Measurements from ENCODE around the gene FKBP1A. TPM values are rescaled to one million over a fixed set of nuclear protein-coding genes. Genes with fewer than 3 reads are reported as not detected.

FKBP1A gene
- total RNA-seq, 1 donor from 2014 or later, result 183 TPM

DNA sequence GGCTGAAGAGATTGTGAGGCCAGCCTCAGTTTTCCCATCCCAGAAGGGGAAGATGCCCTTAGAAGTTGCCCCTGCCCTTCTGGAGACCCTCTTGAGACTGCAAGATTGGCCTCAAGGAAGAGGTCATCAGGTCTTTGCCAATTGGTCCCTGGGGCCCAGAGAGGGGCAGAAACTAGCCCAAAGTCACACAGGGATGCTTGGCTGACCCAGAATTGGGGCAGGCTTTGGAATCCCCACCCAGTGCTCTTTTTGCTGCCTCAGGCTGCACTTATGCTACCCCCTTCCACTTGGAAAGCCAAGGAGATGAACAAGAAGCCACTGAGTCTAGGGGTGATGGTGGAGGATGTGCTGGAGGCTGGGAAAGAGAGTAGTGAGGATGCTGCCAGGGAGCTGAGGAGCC, 24.9 kb upstream of the FKBP1A start:
- TF ChIP-seq, protein P1, sequence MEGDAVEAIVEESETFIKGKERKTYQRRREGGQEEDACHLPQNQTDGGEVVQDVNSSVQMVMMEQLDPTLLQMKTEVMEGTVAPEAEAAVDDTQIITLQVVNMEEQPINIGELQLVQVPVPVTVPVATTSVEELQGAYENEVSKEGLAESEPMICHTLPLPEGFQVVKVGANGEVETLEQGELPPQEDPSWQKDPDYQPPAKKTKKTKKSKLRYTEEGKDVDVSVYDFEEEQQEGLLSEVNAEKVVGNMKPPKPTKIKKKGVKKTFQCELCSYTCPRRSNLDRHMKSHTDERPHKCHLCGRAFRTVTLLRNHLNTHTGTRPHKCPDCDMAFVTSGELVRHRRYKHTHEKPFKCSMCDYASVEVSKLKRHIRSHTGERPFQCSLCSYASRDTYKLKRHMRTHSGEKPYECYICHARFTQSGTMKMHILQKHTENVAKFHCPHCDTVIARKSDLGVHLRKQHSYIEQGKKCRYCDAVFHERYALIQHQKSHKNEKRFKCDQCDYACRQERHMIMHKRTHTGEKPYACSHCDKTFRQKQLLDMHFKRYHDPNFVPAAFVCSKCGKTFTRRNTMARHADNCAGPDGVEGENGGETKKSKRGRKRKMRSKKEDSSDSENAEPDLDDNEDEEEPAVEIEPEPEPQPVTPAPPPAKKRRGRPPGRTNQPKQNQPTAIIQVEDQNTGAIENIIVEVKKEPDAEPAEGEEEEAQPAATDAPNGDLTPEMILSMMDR (IDR thresholded peaks at IDR 0.05), result no peak
- Mint-ChIP-seq H3K4me3 (ENCODE audit: unreplicated experiment) (no peak overlapping the region), H3K27me3 (ENCODE audit: low read depth) (no peaks in the 10 kb centered on the region), H3K9me3 (ENCODE audit: low read depth) (peaks cover 16% of the 10 kb centered on the region), H3K27ac (ENCODE audit: unreplicated experiment) (no peak overlapping the region), H3K4me1 (ENCODE audit: low read depth) (peaks cover 14% of the 10 kb centered on the region), H3K36me3 (ENCODE audit: low read depth) (no peaks in the 10 kb centered on the region)
- DNase-seq (ENCODE audit: low spot score), result no peak

- Mint-ChIP-seq H3K4me3 (ENCODE audit: unreplicated experiment) (no peak overlapping the region), H3K4me1 (ENCODE audit: low read depth) (peaks cover 14% of the 10 kb centered on the region), H3K27ac (ENCODE audit: unreplicated experiment) (no peak overlapping the region), H3K36me3 (ENCODE audit: low read depth) (no peaks in the 10 kb centered on the region), H3K9me3 (ENCODE audit: low read depth) (peaks cover 16% of the 10 kb centered on the region), H3K27me3 (ENCODE audit: low read depth) (no peaks in the 10 kb centered on the region)
- DNase-seq (ENCODE audit: low spot score), result no peak
- TF ChIP-seq, protein P1 (IDR thresholded peaks at IDR 0.05), result no peak
Observed at GRCh38 chr20:1417273-1417672, 24.4 kb upstream of the FKBP1A start.

DNA sequence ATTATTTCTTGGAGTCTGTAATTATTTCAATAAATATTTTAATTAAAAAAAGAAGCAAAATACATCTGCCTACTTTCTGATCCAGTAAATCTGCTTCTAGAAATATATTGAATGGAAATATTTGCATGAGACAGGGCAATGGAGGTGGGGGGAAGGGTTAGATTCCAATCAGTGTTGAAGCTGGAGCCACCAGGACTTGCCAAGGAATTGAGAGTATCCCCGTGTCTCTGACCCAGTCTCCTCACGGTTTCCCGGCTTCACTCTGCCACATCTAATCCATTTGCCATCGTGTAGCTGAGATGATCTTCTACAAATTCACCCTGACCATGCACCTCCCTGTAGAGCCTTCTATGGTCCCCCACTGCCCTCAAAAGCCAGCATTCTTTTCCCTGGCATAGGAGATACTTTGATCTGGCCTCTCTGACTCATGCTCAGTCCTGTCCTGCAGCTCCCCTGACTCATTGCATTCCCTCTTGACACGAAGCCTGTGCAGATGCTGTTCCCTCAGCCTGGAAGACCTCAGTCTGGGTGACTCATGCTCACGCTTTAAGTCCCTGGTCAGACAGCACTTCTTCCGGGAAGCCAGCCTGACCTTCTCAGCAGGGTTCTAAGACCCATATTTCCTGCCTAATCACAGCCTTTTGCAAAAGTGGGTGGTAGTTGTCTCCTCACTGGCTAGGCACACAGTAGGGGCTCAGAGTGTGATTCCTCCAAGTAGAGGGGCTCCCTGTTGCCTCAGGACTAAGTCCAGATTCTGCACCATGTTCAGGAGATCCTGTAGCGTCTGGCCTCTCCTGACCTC, 23.0 kb upstream of the FKBP1A start:
- peak overlapping the region; percentile 6 for H3K27ac Mint-ChIP-seq (ENCODE audit: unreplicated experiment)
- TF ChIP-seq, protein P1 (IDR thresholded peaks at IDR 0.05), result no peak
- peaks cover 14% of the 10 kb centered on the region for H3K4me1 Mint-ChIP-seq (ENCODE audit: low read depth)
- H3K27me3 Mint-ChIP-seq (ENCODE audit: low read depth), result no peaks in the 10 kb centered on the region
- no peak for DNase-seq (ENCODE audit: low spot score)
- H3K4me3 Mint-ChIP-seq (ENCODE audit: unreplicated experiment), result no peak overlapping the region
- H3K9me3 Mint-ChIP-seq (ENCODE audit: low read depth), result peaks cover 15% of the 10 kb centered on the region
- H3K36me3 Mint-ChIP-seq (ENCODE audit: low read depth), result peaks cover 3% of the 10 kb centered on the region

- Mint-ChIP-seq H3K9me3 (ENCODE audit: low read depth) (peaks cover 6% of the 10 kb centered on the region), H3K27me3 (ENCODE audit: low read depth) (no peaks in the 10 kb centered on the region), H3K4me3 (ENCODE audit: unreplicated experiment) (no peak overlapping the region), H3K36me3 (ENCODE audit: low read depth) (peaks cover 3% of the 10 kb centered on the region), H3K4me1 (ENCODE audit: low read depth) (peaks cover 14% of the 10 kb centered on the region), H3K27ac (ENCODE audit: unreplicated experiment) (no peak overlapping the region)
- TF ChIP-seq, protein P1 (IDR thresholded peaks at IDR 0.05), result no peak
- no peak for DNase-seq (ENCODE audit: low spot score)
Observed at GRCh38 chr20:1414982-1415381, 22.1 kb upstream of the FKBP1A start.

GRCh38 chr20:1405801-1406200, 12.9 kb upstream of the FKBP1A start:
- Mint-ChIP-seq H3K4me1 (ENCODE audit: low read depth) (no peaks in the 10 kb centered on the region), H3K9me3 (ENCODE audit: low read depth) (no peaks in the 10 kb centered on the region), H3K27ac (ENCODE audit: unreplicated experiment) (no peak overlapping the region), H3K4me3 (ENCODE audit: unreplicated experiment) (no peak overlapping the region), H3K27me3 (ENCODE audit: low read depth) (no peaks in the 10 kb centered on the region), H3K36me3 (ENCODE audit: low read depth) (no peaks in the 10 kb centered on the region)
- TF ChIP-seq, protein P1 (IDR thresholded peaks at IDR 0.05), result no peak
- DNase-seq (ENCODE audit: low spot score), result no peak
